Stomach (tissue), 19 donors: ENCODE measurements around the gene DOCK4. TPM values are rescaled to one million over a fixed set of nuclear protein-coding genes. Genes with fewer than 3 reads are reported as not detected.

Experiments used
- DNase-seq, 2 donors: peaks; one replicate each; pipeline versions ENCODE4 v3.0.0 to v3.0.0-alpha.2; 2013 to 2019
- H3K27ac ChIP-seq, 5 donors: fragments of 200-600 bp in 4 of 5; sonication (generic) in 4 of 5; one replicate each; pipeline ENCODE4 v1.5.1; 2013 to 2019; ENCODE audit warnings: mild to moderate bottlenecking in 1 of 5, moderate library complexity in 1 of 5
- H3K27me3 ChIP-seq, 3 donors: fragments of 200-600 bp; sonication (generic); one replicate each; pipeline ENCODE4 v1.5.1; 2017 to 2019; ENCODE audit warnings: mixed run types in 1 of 3
- H3K36me3 ChIP-seq, 4 donors: fragments of 200-600 bp; sonication (generic); 1 replicate in 3 of 4; 2 replicates in 1 of 4; pipeline ENCODE4 v1.5.1; 2016 to 2019
- H3K4me1 ChIP-seq, 4 donors: fragments of 200-600 bp; sonication (generic); one replicate each; pipeline ENCODE4 v1.5.1; 2016 to 2019
- H3K4me3 ChIP-seq, 4 donors: fragments of 200-600 bp; sonication (generic) in 3 of 4; one replicate each; pipeline ENCODE4 v1.5.1; 2016 to 2019; ENCODE audit warnings: mild to moderate bottlenecking in 1 of 4
- H3K9me3 ChIP-seq, 4 donors: fragments of 200-600 bp; sonication (generic); one replicate each; pipeline ENCODE4 v1.5.1; 2016 to 2019
- EP300 ChIP-seq: sonication (generic); formaldehyde crosslinking; IDR thresholded peaks from one replicate; pipeline ENCODE4 v1.6.1; 2017; ENCODE audit warnings: antibody characterized with exemption
- POLR2A ChIP-seq, 4 donors: fragments of 450-650 bp; IDR thresholded peaks; one replicate each; pipeline ENCODE4 v1.6.1; 2016; ENCODE audit warnings: antibody characterized with exemption in 4 of 4, control low read depth in 2 of 4, mild to moderate bottlenecking in 1 of 4, moderate library complexity in 1 of 4
- POLR2AphosphoS5 ChIP-seq, 3 donors: sonication (generic); formaldehyde crosslinking; IDR thresholded peaks; one replicate each; pipeline ENCODE4 v1.6.1; 2016; ENCODE audit warnings: antibody characterized with exemption in 3 of 3
- WGBS, 5 donors: extraction: QIAGEN DNeasy Blood & Tissue Kit in 3 of 5; methylation state at CpG; one replicate each; pipeline versions ENCODE4 v1.1.5 to v1.1.7; 2013 to 2018; 5-methylcytosine and 5-hydroxymethylcytosine counted together
- intact Hi-C: fragments of 100-400 bp; cut with DNase I; formaldehyde crosslinking; loops from one replicate; pipeline ENCODE4 v1.15.1; 2023; ENCODE audit warnings: low total_unique reads
- long read RNA-seq, 10 donors: transcript quantifications; one replicate each; lab custom pipeline, GENCODE V29; 2026
- polyA plus RNA-seq, 3 donors: library from polyadenylated mRNA; stranded (reverse); fragments of 200-250 nt; gene quantifications; one replicate each; pipeline ENCODE4 v1.2.3, GENCODE V29; 2013
- total RNA-seq, 5 donors: library from RNA; depleted of rRNA; stranded (reverse); fragments of >200 nt; gene quantifications; one replicate each; pipeline versions ENCODE4 v1.1.0 to v1.2.3, GENCODE V29; 2014 to 2016
- TF ChIP-seq, protein P1 (sequence below), 7 experiments: fragments of 450-650 bp in 4 of 7; fragments of 200-600 bp in 3 of 7; sonication (generic) in 3 of 7; IDR thresholded peaks; one replicate each; pipeline ENCODE4 v1.5.1; 2016 to 2019; ENCODE audit warnings: antibody characterized with exemption in 7 of 7, control low read depth in 2 of 7, mild to moderate bottlenecking in 1 of 7
- donor health status: healthy with polysubstance abuse.
- donor health status: Bipolar disorder and iron deficiency.
- donor health status: healthy.

DOCK4 gene, protein sequence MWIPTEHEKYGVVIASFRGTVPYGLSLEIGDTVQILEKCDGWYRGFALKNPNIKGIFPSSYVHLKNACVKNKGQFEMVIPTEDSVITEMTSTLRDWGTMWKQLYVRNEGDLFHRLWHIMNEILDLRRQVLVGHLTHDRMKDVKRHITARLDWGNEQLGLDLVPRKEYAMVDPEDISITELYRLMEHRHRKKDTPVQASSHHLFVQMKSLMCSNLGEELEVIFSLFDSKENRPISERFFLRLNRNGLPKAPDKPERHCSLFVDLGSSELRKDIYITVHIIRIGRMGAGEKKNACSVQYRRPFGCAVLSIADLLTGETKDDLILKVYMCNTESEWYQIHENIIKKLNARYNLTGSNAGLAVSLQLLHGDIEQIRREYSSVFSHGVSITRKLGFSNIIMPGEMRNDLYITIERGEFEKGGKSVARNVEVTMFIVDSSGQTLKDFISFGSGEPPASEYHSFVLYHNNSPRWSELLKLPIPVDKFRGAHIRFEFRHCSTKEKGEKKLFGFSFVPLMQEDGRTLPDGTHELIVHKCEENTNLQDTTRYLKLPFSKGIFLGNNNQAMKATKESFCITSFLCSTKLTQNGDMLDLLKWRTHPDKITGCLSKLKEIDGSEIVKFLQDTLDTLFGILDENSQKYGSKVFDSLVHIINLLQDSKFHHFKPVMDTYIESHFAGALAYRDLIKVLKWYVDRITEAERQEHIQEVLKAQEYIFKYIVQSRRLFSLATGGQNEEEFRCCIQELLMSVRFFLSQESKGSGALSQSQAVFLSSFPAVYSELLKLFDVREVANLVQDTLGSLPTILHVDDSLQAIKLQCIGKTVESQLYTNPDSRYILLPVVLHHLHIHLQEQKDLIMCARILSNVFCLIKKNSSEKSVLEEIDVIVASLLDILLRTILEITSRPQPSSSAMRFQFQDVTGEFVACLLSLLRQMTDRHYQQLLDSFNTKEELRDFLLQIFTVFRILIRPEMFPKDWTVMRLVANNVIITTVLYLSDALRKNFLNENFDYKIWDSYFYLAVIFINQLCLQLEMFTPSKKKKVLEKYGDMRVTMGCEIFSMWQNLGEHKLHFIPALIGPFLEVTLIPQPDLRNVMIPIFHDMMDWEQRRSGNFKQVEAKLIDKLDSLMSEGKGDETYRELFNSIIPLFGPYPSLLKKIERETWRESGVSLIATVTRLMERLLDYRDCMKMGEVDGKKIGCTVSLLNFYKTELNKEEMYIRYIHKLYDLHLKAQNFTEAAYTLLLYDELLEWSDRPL (N-terminal part only)
- 10 to 100 TPM; 14.0 to 54.9 (median 19.6) TPM for total RNA-seq
- 1 to 10 TPM; 1.1 to 1.8 (median 1.5) TPM for polyA plus RNA-seq
- long read RNA-seq, donor 1, partial matches to known transcripts, result 0 of 1 reads
- long read RNA-seq, donor 1, other reads (novel, unspliced or antisense), result 0 of 1 reads
- long read RNA-seq, donor 2, partial matches to known transcripts, result 0 of 1 reads
- long read RNA-seq, donor 2, other reads (novel, unspliced or antisense), result 0 of 1 reads
- long read RNA-seq, donor 3, result 0 reads
- long read RNA-seq, donor 4, result 0 reads
- long read RNA-seq, donor 5, result 0 reads
- long read RNA-seq, donor 6, partial matches to known transcripts, result 0 of 2 reads
- long read RNA-seq, donor 6, other reads (novel, unspliced or antisense), result 0 of 2 reads
- long read RNA-seq, donor 7, result 0 reads
- long read RNA-seq, donor 8, partial matches to known transcripts, result 0 of 1 reads
- long read RNA-seq, donor 8, other reads (novel, unspliced or antisense), result 0 of 1 reads
- long read RNA-seq, donor 9, result 0 reads
- long read RNA-seq, donor 10, partial matches to known transcripts, result 0 of 1 reads
- long read RNA-seq, donor 10, other reads (novel, unspliced or antisense), result 0 of 1 reads

DNA sequence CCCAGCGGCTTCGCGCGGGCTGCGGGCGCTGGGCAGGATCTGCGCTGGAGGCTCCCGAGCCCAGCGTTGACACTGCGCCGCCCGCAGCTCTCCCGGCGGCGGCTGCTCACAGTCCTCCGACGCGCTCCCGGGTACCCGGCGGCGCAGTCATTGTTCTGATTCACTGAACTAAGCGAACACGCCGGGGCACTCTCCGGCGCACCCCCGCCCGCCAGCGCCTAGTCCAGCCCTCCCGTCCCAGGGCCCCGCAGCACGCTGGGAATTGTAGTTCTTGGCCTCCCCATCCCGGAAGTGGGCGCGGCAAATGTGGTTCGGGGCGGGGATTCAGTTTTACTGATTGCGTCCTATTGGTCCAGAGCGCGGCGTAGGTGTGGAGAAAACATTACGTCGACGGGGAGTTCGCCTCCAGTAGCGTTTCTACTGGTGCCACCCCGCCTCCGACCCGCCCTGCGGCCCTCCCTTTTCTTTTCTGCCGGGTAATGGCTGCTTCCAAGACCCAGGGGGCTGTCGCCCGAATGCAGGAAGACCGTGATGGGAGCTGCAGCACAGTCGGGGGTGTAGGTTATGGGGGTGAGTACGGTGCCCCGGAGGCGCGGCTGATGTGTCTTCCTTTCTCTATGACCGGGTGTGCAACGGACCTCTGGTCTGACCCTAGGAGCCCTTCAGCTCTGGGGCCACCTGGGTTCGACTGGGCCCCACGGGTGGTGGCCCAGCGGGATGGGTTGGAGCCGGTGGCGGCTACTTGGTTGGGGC is at the start of gene DOCK4, which contains the start of gene ZNF277:
TSS of gene DOCK4 (minus strand) at position 162 of the 753 bp plus-strand sequence. CDS start 261 bp downstream, outside the sequence.
TSS of gene ZNF277 (plus strand) at position 458 of the 753 bp plus-strand sequence. CDS start at position 480, 22 bp downstream.
- peaks cover 12 to 51% (median 30%) of the 10 kb centered on the region in 4 donors for H3K4me1 ChIP-seq
- intact Hi-C loops, result no loop called here
- peak within 1 kb of the TSS; percentile 81 to 90 (median 86) for H3K4me3 ChIP-seq
- 0% methylated on average over 6 to 67 of the region's 67 CpGs for WGBS, 5 donors
- H3K27me3 ChIP-seq, result peaks cover 0 to 4% (median 0%) of the 10 kb centered on the region in 3 donors
- no peaks in the 10 kb centered on the region for H3K9me3 ChIP-seq
- H3K36me3 ChIP-seq, result no peaks in the 10 kb centered on the region
- H3K27ac ChIP-seq, result peak within 1 kb of the TSS; percentile 82 to 93 (median 90)
- DNase-seq, result peak; percentile 99
- TF ChIP-seq POLR2AphosphoS5 (IDR thresholded peaks at IDR 0.05) (peak; percentile 71 to 90 (median 88)), EP300 (no peak), POLR2A (IDR thresholded peaks at IDR 0.05) (peak in 1 of 4 donors; percentile 78)
- TF ChIP-seq, protein P1, sequence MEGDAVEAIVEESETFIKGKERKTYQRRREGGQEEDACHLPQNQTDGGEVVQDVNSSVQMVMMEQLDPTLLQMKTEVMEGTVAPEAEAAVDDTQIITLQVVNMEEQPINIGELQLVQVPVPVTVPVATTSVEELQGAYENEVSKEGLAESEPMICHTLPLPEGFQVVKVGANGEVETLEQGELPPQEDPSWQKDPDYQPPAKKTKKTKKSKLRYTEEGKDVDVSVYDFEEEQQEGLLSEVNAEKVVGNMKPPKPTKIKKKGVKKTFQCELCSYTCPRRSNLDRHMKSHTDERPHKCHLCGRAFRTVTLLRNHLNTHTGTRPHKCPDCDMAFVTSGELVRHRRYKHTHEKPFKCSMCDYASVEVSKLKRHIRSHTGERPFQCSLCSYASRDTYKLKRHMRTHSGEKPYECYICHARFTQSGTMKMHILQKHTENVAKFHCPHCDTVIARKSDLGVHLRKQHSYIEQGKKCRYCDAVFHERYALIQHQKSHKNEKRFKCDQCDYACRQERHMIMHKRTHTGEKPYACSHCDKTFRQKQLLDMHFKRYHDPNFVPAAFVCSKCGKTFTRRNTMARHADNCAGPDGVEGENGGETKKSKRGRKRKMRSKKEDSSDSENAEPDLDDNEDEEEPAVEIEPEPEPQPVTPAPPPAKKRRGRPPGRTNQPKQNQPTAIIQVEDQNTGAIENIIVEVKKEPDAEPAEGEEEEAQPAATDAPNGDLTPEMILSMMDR (IDR thresholded peaks at IDR 0.05), result no peak

GRCh38 chr7:112255388-112255720 is 49.2 kb upstream of the DOCK4 start:
- TF ChIP-seq POLR2A (IDR thresholded peaks at IDR 0.05) (no peak), POLR2AphosphoS5 (IDR thresholded peaks at IDR 0.05) (no peak), EP300 (no peak)
- TF ChIP-seq, protein P1 (IDR thresholded peaks at IDR 0.05), result no peak
- Histone ChIP-seq H3K36me3 (no peaks in the 10 kb centered on the region), H3K9me3 (no peaks in the 10 kb centered on the region), H3K27me3 (no peaks in the 10 kb centered on the region), H3K27ac (no peak overlapping the region), H3K4me3 (no peak overlapping the region), H3K4me1 (peaks cover 0 to 33% (median 17%) of the 10 kb centered on the region in 4 donors)
- intact Hi-C loops, result no loop called here
- no peak for DNase-seq

- H3K4me3 ChIP-seq, result no peak overlapping the region
- WGBS, 5 donors, result 77 to 85% (median 80%) methylated on average over 6 of the region's 6 CpGs
- no peaks in the 10 kb centered on the region for H3K36me3 ChIP-seq
- H3K27me3 ChIP-seq, result no peaks in the 10 kb centered on the region
- no peak overlapping the region for H3K27ac ChIP-seq
- DNase-seq, result no peak
- H3K4me1 ChIP-seq, result peaks cover 0 to 33% (median 17%) of the 10 kb centered on the region in 4 donors
- intact Hi-C loops, result no loop called here
- TF ChIP-seq POLR2A (IDR thresholded peaks at IDR 0.05) (no peak), EP300 (no peak), POLR2AphosphoS5 (IDR thresholded peaks at IDR 0.05) (no peak)
- TF ChIP-seq, protein P1 (IDR thresholded peaks at IDR 0.05), result no peak
- H3K9me3 ChIP-seq, result no peaks in the 10 kb centered on the region
Observed at GRCh38 chr7:112254709-112255387, 48.6 kb upstream of the DOCK4 start.
